Measurements from ENCODE around the gene MUSTN1.

MUSTN1 gene

DNA sequence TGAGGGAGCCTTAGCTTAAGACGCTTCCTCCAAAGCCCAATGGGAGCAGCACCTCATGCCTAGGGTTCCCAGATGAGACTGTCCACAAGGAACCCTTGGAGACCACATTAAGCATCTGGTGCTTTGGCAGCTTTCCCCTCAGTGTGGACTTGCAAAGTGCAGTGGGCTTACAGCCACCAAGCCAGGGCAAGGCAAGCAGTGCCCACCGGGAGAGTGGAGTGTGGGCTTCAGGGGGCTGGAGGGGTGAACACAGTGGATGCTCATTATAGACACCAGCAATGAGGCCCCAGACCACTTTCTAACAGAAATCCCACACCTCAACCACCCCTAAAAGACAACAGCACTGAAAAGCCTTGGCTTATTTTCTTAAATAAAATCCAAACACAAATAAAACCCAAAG is 9.1 kb upstream of the MUSTN1 start:
- Mint-ChIP-seq H3K27ac (no peak overlapping the region), H3K27me3 (no peaks in the 10 kb centered on the region), H3K9me3 (no peaks in the 10 kb centered on the region), H3K4me3 (no peak overlapping the region), H3K4me1 (peaks cover 18% of the 10 kb centered on the region)
- DNase-seq (no peak), ATAC-seq (no peak)

DNA sequence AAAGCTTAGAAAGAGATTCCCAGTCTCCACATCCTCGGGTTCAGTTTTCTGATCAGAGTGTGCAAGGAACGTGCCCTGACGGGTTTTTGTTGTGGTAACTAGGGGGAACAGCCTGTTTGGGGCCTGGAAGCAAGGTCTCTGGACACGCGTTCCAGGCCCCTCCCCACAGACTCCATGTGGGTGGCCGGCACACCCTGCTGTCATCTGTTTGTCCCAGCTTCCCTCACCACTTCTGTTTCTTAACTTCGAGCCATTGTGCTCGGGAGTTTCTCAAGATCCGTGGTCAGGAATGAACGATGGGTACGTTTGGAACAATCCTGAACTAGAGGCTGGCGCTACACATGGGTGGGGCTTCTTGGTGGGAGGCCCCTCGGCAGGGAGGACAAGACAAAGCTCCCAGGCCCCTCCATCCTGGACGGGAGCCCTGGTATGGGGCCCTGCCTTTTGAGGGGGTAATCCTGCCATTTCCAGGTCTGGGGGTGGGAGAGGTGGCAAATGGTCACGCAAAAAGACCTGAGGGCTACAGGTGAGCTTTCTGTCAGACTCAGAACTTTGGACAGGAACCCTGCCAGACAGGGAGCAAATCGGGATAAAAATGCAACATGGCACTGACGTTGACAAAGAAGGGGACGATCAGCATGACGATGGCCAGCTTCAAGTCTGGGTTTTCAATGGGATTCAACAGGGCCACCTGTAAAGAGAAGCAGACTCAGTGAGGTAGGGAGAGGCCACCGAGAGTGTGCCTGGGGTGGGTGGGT is 8.5 kb upstream of the MUSTN1 start:
- DNase-seq (no peak), ATAC-seq (no peak)
- Mint-ChIP-seq H3K4me1 (peaks cover 24% of the 10 kb centered on the region), H3K4me3 (no peak overlapping the region), H3K27ac (no peak overlapping the region), H3K9me3 (no peaks in the 10 kb centered on the region), H3K27me3 (no peaks in the 10 kb centered on the region)

DNA sequence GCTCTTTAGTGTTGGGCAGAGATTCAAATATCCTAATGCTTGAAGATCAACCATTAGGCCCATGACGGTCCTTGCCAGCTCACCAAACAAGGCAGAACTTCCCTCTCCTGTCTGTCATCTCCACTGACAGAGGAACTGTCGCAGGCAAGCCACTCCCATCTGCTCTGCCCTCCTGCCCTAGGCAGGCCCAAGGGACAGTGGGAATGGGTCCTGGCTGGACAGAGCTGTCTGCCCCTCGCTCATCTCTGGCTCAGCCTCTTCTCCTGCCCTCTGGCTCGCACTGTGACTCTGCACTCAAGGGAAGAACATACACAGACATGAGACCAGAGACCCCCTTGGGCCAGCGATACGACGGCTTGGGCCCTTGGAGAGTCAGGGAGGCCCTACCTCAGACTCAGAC is 7.6 kb upstream of the MUSTN1 start:
- Mint-ChIP-seq H3K9me3 (no peaks in the 10 kb centered on the region), H3K27ac (no peak overlapping the region), H3K4me3 (no peak overlapping the region), H3K27me3 (no peaks in the 10 kb centered on the region), H3K4me1 (peaks cover 30% of the 10 kb centered on the region)
- DNase-seq (no peak), ATAC-seq (no peak)

DNA sequence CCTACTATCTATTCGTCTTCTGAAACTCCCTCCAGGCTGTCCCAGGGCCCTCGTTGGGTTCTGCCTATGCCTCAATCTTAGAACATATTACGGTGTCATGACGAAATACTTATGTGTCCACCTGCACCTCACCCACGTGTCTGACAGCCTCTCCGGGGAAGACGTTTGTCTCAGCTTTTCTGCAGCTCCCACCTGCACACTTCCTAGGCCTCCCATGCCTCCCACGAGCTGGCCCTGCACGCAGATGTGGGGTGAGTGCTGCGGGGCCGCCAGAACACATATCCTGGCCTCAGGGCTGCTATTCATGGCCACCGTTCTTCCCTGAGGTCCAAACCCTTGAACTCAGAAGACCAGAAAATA is 7.1 kb upstream of the MUSTN1 start:
- ATAC-seq = no peak
- no peak overlapping the region for H3K4me3 Mint-ChIP-seq
- H3K9me3 Mint-ChIP-seq = no peaks in the 10 kb centered on the region
- H3K27ac Mint-ChIP-seq = no peak overlapping the region
- DNase-seq = no peak
- H3K27me3 Mint-ChIP-seq = no peaks in the 10 kb centered on the region
- peaks cover 32% of the 10 kb centered on the region for H3K4me1 Mint-ChIP-seq

DNA sequence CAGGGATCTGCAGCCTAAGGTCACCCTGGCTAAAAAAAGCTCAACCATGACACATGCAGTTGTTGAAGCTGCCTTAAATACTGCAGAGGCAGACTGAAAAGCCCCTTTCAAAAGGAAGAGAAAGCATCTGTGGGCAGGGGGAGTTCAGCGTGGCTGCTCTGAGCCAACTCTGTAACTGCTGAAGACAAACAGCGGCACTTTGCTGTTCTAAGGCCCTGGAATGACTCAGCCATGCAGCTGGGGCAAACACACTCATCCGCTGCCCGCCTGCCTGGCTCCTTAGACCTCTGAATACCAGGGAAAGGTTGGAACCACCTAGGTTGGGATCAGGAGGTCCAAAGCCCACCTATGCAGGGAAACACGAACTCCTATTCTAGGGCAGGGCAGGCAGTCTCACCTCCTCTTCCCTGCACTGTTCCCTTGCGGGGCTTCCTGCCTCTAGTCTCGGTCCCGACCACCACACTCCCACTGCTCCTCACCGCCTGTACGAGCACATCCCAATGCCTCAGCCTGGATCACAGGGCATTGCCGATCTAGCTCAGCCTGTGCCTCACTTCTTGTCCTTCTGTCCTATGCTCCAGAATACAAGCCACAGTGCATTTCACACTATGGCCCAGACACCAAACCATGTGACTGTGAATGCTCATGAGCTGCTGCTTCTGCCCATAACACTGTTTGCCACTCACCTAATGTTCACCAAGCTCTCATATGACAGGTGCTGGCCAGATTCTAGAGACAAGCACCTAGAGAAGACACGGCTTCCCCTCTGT is 6.6 kb upstream of the MUSTN1 start:
- no peaks in the 10 kb centered on the region for H3K9me3 Mint-ChIP-seq
- H3K27ac Mint-ChIP-seq = no peak overlapping the region
- no peak for ATAC-seq
- no peaks in the 10 kb centered on the region for H3K27me3 Mint-ChIP-seq
- H3K4me1 Mint-ChIP-seq = peaks cover 28% of the 10 kb centered on the region
- no peak for DNase-seq
- no peak overlapping the region for H3K4me3 Mint-ChIP-seq

DNA sequence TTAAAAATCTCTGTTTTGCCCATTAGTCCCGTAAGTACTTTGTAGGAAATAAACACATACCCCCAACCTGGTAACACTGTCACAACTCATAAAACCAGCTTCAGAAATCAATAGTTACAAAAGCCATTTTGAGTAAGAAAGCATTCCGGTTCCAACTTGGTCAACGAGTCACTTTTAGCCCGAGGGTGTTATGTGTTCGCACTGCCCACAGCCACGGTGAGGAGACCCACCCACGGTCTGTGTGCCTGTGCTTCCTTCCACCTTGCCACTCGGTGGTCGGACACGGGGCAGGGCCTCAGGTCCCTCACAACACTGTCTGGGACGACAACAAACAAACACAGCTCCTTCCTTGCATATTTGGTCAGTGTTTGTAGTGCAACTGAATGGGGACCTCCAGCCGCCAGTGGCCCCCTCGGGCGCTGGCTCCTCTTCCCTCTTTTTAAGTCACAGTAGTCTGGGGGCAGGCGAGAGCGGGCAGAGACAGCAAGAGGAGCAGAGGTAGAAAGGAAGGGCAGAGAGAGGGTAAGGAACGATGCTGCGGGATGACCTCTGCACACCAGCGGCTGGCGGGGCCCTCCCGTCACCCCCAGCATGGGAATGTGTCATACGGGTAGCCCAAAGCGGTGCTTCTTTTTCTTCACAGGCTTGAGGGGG is 5.2 kb upstream of the MUSTN1 start:
- ATAC-seq (no peak), DNase-seq (no peak)
- no peaks in the 10 kb centered on the region for H3K9me3 Mint-ChIP-seq
- H3K4me3 Mint-ChIP-seq = no peak overlapping the region
- no peaks in the 10 kb centered on the region for H3K27me3 Mint-ChIP-seq
- peaks cover 27% of the 10 kb centered on the region for H3K4me1 Mint-ChIP-seq
- H3K27ac Mint-ChIP-seq = peak overlapping the region in 1 of 2 donors; percentile 14

DNA sequence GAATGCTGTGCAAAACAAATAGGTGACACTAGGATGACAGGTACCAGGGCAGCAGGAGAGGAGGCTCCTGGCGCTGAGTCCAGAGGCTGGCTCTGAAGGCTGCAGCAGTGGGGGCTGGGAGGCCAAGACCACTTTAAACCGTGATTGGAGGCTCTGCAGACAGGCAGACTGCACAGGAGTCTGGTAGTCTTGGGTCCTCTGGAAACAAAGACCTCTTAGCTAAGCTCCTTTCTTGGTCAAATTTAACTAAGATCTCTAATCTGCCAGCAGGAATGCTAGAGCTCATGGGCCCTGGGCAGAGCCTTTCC is 4.4 kb upstream of the MUSTN1 start:
- H3K4me1 Mint-ChIP-seq = peaks cover 27% of the 10 kb centered on the region

DNA sequence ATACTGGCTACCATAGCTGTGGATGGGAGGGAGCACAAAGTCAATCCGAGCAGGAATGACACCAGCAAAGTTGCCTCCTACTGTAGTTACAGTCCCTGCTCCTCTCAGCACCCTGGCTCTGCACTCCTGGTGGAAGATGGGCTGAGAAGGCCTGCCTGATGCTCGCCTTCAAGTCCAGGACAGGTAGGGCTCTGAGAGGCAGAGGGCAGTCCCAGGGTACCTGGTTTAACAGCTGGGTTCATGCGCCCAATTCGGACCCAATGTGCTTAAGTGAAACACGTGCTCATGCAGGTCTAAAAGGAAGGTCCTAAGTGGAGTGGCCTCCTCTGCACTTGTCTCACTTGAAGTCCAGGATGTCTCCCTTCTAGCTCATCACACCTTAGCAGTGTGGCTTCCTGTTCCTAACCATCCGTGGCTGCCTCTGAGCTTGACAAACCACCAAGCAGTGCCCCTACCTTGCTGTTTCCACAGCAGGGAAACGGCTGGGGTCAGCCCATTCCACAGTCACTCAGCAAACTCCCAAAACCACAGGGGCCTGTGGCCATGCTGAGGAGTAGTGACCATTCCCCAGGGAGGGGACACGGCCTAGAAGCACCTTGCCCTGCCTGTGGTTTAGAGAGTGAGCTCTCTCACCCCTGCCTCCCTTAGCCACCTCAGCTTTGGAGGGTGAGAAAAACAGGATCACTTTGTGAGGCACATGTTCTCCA is 3.9 kb upstream of the MUSTN1 start:
- ATAC-seq = peak; percentile 82

More for the DNA sequence above, 4.4 kb upstream of the MUSTN1 start:
- Mint-ChIP-seq H3K27me3 (no peaks in the 10 kb centered on the region), H3K4me3 (no peak overlapping the region), H3K9me3 (no peaks in the 10 kb centered on the region), H3K27ac (no peak overlapping the region)
- DNase-seq (no peak), ATAC-seq (no peak)

DNA sequence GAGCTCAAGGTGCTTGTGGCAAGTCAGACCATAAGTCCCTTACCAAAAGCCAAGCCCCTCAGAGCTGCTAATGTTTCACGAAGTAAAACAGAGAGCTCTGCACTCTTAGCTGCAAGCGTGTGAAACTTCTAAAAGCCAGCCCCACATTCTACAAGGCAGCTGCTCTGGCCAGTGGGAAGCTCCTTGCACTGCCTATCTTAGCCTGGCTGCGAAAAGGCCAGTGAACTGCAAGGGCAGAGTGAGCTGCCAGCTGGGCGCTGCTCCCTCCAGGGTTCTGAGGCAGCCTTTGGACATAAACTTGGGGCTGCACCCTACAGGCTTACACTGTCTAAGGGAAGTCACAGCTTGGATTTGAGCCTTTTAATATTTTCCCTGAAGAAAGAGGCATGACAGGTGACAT is 2.2 kb upstream of the MUSTN1 start:
- no peak overlapping the region for H3K27ac Mint-ChIP-seq
- no peaks in the 10 kb centered on the region for H3K9me3 Mint-ChIP-seq
- ATAC-seq (no peak), DNase-seq (no peak)
- no peak overlapping the region for H3K4me3 Mint-ChIP-seq
- H3K4me1 Mint-ChIP-seq = peaks cover 27% of the 10 kb centered on the region
- no peaks in the 10 kb centered on the region for H3K27me3 Mint-ChIP-seq

More for the DNA sequence above, 3.9 kb upstream of the MUSTN1 start:
- Mint-ChIP-seq H3K27me3 (no peaks in the 10 kb centered on the region), H3K4me3 (no peak overlapping the region), H3K27ac (no peak overlapping the region), H3K4me1 (peaks cover 27% of the 10 kb centered on the region), H3K9me3 (no peaks in the 10 kb centered on the region)
- DNase-seq = no peak

DNA sequence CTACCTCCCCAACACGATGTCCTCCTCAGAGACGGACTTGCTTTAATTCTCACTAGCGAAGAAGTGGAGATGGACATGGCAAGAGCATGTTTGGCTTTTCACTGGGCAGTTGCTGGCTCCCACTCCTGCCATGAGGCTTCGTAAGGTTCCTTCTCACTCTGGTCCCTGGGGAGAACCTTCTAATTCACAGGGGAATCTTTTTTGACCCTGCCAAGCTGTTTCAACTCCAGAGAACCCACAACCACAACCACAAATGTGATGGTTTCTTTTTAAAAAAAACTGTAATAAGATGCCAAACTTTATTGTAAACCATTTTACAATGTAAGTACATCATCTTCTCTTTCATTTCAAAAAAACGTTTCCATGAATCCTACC is 1.6 kb upstream of the MUSTN1 start:
- H3K4me3 Mint-ChIP-seq = no peak overlapping the region
- DNase-seq (no peak), ATAC-seq (no peak)
- H3K9me3 Mint-ChIP-seq = no peaks in the 10 kb centered on the region
- no peaks in the 10 kb centered on the region for H3K27me3 Mint-ChIP-seq
- H3K4me1 Mint-ChIP-seq = peaks cover 29% of the 10 kb centered on the region
- no peak overlapping the region for H3K27ac Mint-ChIP-seq

DNA sequence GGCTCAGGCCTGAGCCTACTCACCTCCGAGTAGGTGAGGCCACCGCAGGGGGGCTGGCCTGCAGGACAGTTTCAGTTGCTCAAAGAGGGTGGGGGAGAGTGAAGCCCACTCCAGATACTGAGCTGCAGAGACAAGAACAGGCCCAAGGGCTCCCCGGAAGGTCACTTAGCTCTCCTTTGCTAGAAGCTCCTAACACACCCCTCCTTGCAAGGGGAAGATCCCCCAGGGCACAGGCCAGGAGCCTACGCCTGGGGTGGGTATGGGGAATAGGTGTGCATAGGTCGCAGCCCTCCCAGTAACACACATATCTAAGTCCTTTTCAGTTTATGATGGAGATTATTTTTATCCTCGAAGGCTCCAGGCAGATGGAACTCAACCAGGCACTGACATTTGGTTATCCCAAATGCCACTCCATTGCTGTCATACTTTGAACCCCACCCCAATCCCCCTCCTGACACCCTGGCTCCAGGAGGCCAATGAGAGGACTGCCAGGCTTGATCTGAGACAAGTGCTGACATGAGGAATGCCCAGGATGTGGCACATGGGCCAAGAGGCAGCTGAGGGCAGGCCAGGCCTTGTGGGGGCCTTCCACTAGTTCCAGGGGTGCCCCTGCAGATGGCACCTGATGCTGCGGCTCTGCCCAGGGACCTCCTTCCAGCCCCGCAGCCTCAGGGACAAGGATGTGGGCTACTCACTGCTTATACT is 1.1 kb upstream of the MUSTN1 start:
- H3K4me1 Mint-ChIP-seq = peaks cover 35% of the 10 kb centered on the region
- H3K9me3 Mint-ChIP-seq = no peaks in the 10 kb centered on the region
- no peak for ATAC-seq
- no peak for DNase-seq
- no peak overlapping the region for H3K27ac Mint-ChIP-seq
- H3K4me3 Mint-ChIP-seq = no peak overlapping the region
- no peaks in the 10 kb centered on the region for H3K27me3 Mint-ChIP-seq

DNA sequence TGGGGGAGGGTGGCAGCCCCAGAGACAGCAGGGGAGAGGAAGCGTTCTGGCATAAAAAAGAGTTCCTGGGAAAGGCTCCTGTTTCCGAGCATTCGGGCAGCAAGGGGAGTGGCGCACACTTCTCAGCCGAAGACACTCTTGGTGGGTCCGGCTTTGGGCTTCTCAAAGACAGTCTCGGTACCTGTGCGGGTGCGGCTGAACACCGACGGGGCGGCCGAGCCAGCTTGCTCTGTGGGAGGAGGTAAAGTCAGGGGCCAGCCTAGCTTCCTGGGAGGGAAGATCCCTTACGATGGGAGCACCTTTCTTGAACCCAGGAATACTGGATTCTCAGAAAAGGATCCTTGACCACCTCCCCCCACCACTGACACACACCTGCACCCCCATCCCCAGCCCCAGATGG is 1.6 kb downstream of the MUSTN1 start:
- Mint-ChIP-seq H3K27me3 (no peaks in the 10 kb centered on the region), H3K4me3 (no peak overlapping the region), H3K9me3 (no peaks in the 10 kb centered on the region), H3K27ac (no peak overlapping the region), H3K4me1 (peaks cover 16% of the 10 kb centered on the region)
- DNase-seq (no peak), ATAC-seq (no peak)

DNA sequence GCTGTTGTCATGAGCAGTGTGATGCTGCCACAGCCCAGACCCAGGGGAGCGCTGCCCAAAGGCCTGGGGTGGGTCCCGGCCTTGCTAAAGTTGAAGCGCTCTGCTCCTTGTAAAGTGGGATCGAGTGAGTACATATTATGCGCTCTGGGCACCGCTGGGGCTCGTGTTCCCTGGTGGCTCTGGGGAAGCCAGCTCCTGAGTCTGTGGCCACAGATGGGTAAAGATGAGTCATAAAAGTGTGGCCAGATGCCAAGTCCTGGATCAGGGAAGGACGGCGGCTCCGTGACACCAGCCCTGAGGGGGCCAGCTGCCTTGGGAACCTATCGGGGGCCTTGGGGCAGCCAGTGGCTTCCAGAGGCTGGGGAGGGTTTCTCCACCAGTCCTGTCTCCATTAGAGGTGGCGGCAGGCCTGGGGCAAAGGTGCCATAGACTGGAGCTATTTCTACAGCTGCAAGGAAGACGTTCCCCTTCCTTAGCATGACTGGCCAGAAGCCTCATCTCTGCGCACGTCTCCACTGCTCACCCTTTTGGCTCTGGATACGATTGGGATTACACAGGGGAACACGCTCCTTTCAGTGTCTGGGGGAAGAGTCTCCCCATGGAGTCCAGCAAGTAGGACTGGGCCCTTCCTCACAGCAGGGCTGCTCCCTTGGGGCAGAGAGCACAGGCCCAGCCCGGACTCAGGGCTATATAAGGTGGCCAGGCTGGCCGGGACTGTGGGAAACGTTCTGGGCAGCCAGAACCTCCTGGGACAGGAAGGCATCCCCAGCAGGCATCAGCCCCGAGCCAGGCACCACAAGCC is 3.1 kb downstream of the MUSTN1 start:
- no peak for DNase-seq
- H3K27ac Mint-ChIP-seq = peak overlapping the region; percentile 19 to 83

DNA sequence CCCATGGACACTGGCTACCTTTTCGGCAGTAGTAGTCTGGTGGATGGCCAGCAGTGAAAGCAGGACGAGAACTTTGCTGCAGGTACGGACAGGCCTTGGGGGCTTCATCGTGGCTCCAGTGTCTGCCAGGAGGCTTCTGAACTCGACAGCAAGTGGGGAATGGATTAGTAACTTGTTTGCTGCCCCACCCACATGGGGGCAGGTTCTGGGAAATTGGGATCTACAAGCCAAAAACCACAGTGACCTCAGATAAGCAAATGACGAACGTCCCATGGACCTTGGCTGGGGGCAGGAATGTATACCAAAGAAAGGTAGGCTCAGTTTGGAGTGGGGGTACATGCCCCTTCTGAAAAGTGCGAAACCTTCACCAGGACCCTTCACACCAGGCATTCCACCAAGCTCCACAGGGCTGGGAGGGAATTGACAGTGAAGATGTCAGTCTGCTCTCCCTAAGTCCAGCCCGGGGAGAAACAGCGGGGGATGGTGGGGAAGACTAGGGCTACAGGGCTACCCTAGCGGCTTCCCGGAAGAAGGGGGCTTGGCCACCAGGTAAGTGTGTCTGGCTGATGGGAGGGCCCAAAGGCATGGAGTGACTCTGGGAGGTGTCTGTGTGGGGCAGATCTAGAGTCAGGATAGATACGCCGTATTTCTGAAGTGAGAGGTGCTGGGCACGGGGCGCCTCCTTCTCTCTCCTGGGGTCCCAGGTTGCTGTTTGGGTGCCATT is 4.1 kb downstream of the MUSTN1 start, which contains the start of gene ITIH4:
TSS of gene ITIH4 (minus strand) at position 138 of the 724 bp plus-strand sequence. CDS start at position 108, 30 bp downstream.
- no peaks in the 10 kb centered on the region for H3K9me3 Mint-ChIP-seq
- ATAC-seq (no peak), DNase-seq (no peak)
- H3K4me3 Mint-ChIP-seq = no peak within 1 kb of the TSS
- H3K27ac Mint-ChIP-seq = peak within 1 kb of the TSS; percentile 19 to 83
- H3K27me3 Mint-ChIP-seq = no peaks in the 10 kb centered on the region
- peaks cover 9% of the 10 kb centered on the region for H3K4me1 Mint-ChIP-seq

More for the DNA sequence above, 3.1 kb downstream of the MUSTN1 start:
- H3K9me3 Mint-ChIP-seq = no peaks in the 10 kb centered on the region
- no peak for ATAC-seq
- peaks cover 9% of the 10 kb centered on the region for H3K4me1 Mint-ChIP-seq
- no peak overlapping the region for H3K4me3 Mint-ChIP-seq
- H3K27me3 Mint-ChIP-seq = no peaks in the 10 kb centered on the region

Data from stimulated activated naive CD8-positive, alpha-beta T cell treated with anti-CD3 and anti-CD28 coated beads, Interleukin-15, amount 100 ng/mL, for 72 hours (primary cell).